OCI-LY7 (cell line): Measurements from ENCODE around the gene CCDC78. TPM values are rescaled to one million over a fixed set of nuclear protein-coding genes. Genes with fewer than 3 reads are reported as not detected.

Experiments used
- BruUV-seq: library from RNA; stranded (reverse); fragments of 400-500 nt; replicated peaks from 2 replicates; lab custom pipeline; 2021; lab: Mats Ljungman, UMichigan
- CTCF ChIA-PET: fragments of 300-600 bp; sonication (Branson Sonifier 250); formaldehyde crosslinking; loops from one replicate; lab custom pipeline; 2022; ENCODE audit warnings: antibody characterized with exemption; ENCODE audit not compliant: unreplicated experiment; lab: Charles Lee
- POLR2A ChIA-PET: fragments of 300-600 bp; sonication (Branson Sonifier 250); formaldehyde crosslinking; loops from one replicate; lab custom pipeline; 2022; ENCODE audit warnings: antibody characterized with exemption; lab: Charles Lee
- DNase-seq: peaks from one replicate; pipeline ENCODE4 v3.0.0-alpha.2; 2015; ENCODE audit warnings: low spot score
- H2AFZ ChIP-seq: fragments of 200-600 bp; sonication (generic), shearing (Covaris generic); 2 replicates; pipeline ENCODE4 v1.6.1; 2014; ENCODE audit warnings: mild to moderate bottlenecking, antibody characterized with exemption, low read length, moderate library complexity
- H3K27ac ChIP-seq: fragments of 200-600 bp; sonication (generic); 2 replicates; pipeline ENCODE4 v1.5.1; 2014; ENCODE audit warnings: mixed run types, low read depth, mild to moderate bottlenecking, moderate library complexity, low read length, inconsistent platforms; ENCODE audit not compliant: poor library complexity, severe bottlenecking
- H3K36me3 ChIP-seq: fragments of 200-600 bp; sonication (generic); 2 replicates; pipeline ENCODE4 v1.6.1; 2014; ENCODE audit warnings: mild to moderate bottlenecking, antibody characterized with exemption, low read length, moderate library complexity, mixed read lengths; ENCODE audit not compliant: insufficient read depth
- H3K4me1 ChIP-seq: fragments of 200-600 bp; sonication (generic); 2 replicates; pipeline ENCODE4 v1.5.1; 2014; ENCODE audit warnings: mild to moderate bottlenecking, low read length; ENCODE audit not compliant: insufficient read depth, poor library complexity, severe bottlenecking
- H3K4me2 ChIP-seq: fragments of 200-600 bp; sonication (generic); 2 replicates; pipeline ENCODE4 v1.6.1; 2014; ENCODE audit warnings: mild to moderate bottlenecking, low read length
- H3K4me3 ChIP-seq: fragments of 200-600 bp; sonication (generic); 2 replicates; pipeline ENCODE4 v1.5.1; 2014; ENCODE audit warnings: mild to moderate bottlenecking, low read depth, low read length; ENCODE audit not compliant: poor library complexity, severe bottlenecking
- H3K79me2 ChIP-seq: fragments of 200-600 bp; sonication (generic); 2 replicates; pipeline ENCODE4 v1.6.1; 2016; ENCODE audit warnings: low read depth, mild to moderate bottlenecking, low read length, moderate library complexity, mixed read lengths; ENCODE audit not compliant: insufficient read depth
- H3K9me2 ChIP-seq: fragments of 200-600 bp; sonication (generic); 2 replicates; pipeline ENCODE4 v1.6.1; 2016; ENCODE audit warnings: mild to moderate bottlenecking, low read length, mixed read lengths; ENCODE audit not compliant: insufficient read depth
- H3K9me3 ChIP-seq: fragments of 200-600 bp; sonication (generic); 2 replicates; pipeline ENCODE4 v1.6.1; 2014; ENCODE audit warnings: mild to moderate bottlenecking, mixed run types, low read length, mixed read lengths
- H4K20me1 ChIP-seq: fragments of 200-600 bp; sonication (generic); 2 replicates; pipeline ENCODE4 v1.6.1; 2014; ENCODE audit warnings: mild to moderate bottlenecking, antibody characterized with exemption, low read length, moderate library complexity, mixed read lengths; ENCODE audit not compliant: insufficient read depth
- CTCF ChIP-seq: fragments of 200-600 bp; sonication (generic); conservative IDR thresholded peaks from 2 replicates; pipeline ENCODE4 v1.5.1; 2014; ENCODE audit warnings: mild to moderate bottlenecking, antibody characterized with exemption, low read length, moderate library complexity, mixed read lengths
- EZH2phosphoT487 ChIP-seq: fragments of 200-600 bp; sonication (generic); IDR thresholded peaks from 2 replicates; pipeline ENCODE4 v1.6.1; 2018; ENCODE audit warnings: low read depth, borderline replicate concordance, mild to moderate bottlenecking, mixed run types, antibody characterized with exemption, low read length, moderate library complexity, mixed read lengths
- intact Hi-C: fragments of 100-400 bp; cut with micrococcal nuclease; formaldehyde crosslinking; loops from one replicate; pipeline ENCODE4 v1.10.0; 2022; ENCODE audit not compliant: unreplicated experiment
- total RNA-seq, 2 experiments: library from RNA; depleted of rRNA in 1 of 2; stranded (reverse); fragments of >200 nt in 1 of 2; shearing (Covaris generic) in 1 of 2; gene quantifications; 2 replicates each; pipeline ENCODE4 v1.2.3, GENCODE V29; 2014 to 2022

CCDC78 gene
- total RNA-seq, 2 experiments from 2014 or later, result 25.8 to 57.9 TPM

- H3K27ac ChIP-seq, result no peak overlapping the region
- ChIA-PET CTCF (interaction anchor here (0.6 kb wide), 1 partner anchor 93 kb away, joined by 4 read pairs; no protein-coding TSS in a partner anchor), POLR2A (no interaction called here)
- no peak overlapping the region for H3K4me2 ChIP-seq
- H3K79me2 ChIP-seq, result peaks cover 5% of the 10 kb centered on the region; the same call in 1 of the 2 replicates
- intact Hi-C loops, result no loop called here
- no peaks in the 10 kb centered on the region for H3K9me2 ChIP-seq
- no TSS peak for BruUV-seq
- no peak overlapping the region for H3K4me3 ChIP-seq
- H4K20me1 ChIP-seq, result peaks cover 1% of the 10 kb centered on the region; the same call in 1 of the 2 replicates
- H3K9me3 ChIP-seq, result no peaks in the 10 kb centered on the region
- DNase-seq, result no peak
- H3K4me1 ChIP-seq, result peaks cover 14% of the 10 kb centered on the region
- TF ChIP-seq CTCF, result no peak
- no peak for TF ChIP-seq EZH2phosphoT487
- H3K36me3 ChIP-seq, result peaks cover 32% of the 10 kb centered on the region
- H2AFZ ChIP-seq, result no peak overlapping the region
These were observed 50.2 kb downstream of the CCDC78 start for GRCh38 chr16:675884-676564.

GRCh38 chr16:674968-675883 is 51.0 kb downstream of the CCDC78 start, which contains the start of gene RHBDL1:
Gene RHBDL1, plus strand, starts transcription at chr16:675671. Its CDS starts 120 bp downstream, at chr16:675791.
- Histone ChIP-seq H3K4me3 (no peak within 1 kb of the TSS), H3K79me2 (no peaks in the 10 kb centered on the region), H3K36me3 (peaks cover 40% of the 10 kb centered on the region), H3K9me2 (no peaks in the 10 kb centered on the region), H4K20me1 (no peaks in the 10 kb centered on the region; the same call in 1 of the 2 replicates), H2AFZ (no peak within 1 kb of the TSS), H3K9me3 (no peaks in the 10 kb centered on the region), H3K4me2 (no peak within 1 kb of the TSS), H3K27ac (no peak within 1 kb of the TSS), H3K4me1 (peaks cover 13% of the 10 kb centered on the region)
- DNase-seq, result no peak
- ChIA-PET CTCF (interaction anchor here (0.6 kb wide), 1 partner anchor 93 kb away, joined by 4 read pairs; no protein-coding TSS in a partner anchor), POLR2A (no interaction called here)
- no TSS peak for BruUV-seq
- intact Hi-C loops, result no loop called here
- no peak for TF ChIP-seq EZH2phosphoT487
- TF ChIP-seq CTCF, result no peak
